OCI-LY7 (cell line): Measurements from ENCODE around the gene RBM14. TPM values are rescaled to one million over a fixed set of nuclear protein-coding genes. Genes with fewer than 3 reads are reported as not detected.

Experiments
- BruUV-seq: library from RNA; stranded (reverse); fragments of 400-500 nt; replicated peaks from 2 replicates; lab custom pipeline; 2021; lab: Mats Ljungman, UMichigan
- CTCF ChIA-PET: fragments of 300-600 bp; sonication (Branson Sonifier 250); formaldehyde crosslinking; loops from one replicate; lab custom pipeline; 2022; ENCODE audit warnings: antibody characterized with exemption; ENCODE audit not compliant: unreplicated experiment; lab: Charles Lee
- POLR2A ChIA-PET: fragments of 300-600 bp; sonication (Branson Sonifier 250); formaldehyde crosslinking; loops from one replicate; lab custom pipeline; 2022; ENCODE audit warnings: antibody characterized with exemption; lab: Charles Lee
- DNase-seq: peaks from one replicate; pipeline ENCODE4 v3.0.0-alpha.2; 2015; ENCODE audit warnings: low spot score
- H2AFZ ChIP-seq: fragments of 200-600 bp; sonication (generic), shearing (Covaris generic); 2 replicates; pipeline ENCODE4 v1.6.1; 2014; ENCODE audit warnings: mild to moderate bottlenecking, antibody characterized with exemption, low read length, moderate library complexity
- H3K27ac ChIP-seq: fragments of 200-600 bp; sonication (generic); 2 replicates; pipeline ENCODE4 v1.5.1; 2014; ENCODE audit warnings: mixed run types, low read depth, mild to moderate bottlenecking, moderate library complexity, low read length, inconsistent platforms; ENCODE audit not compliant: poor library complexity, severe bottlenecking
- H3K36me3 ChIP-seq: fragments of 200-600 bp; sonication (generic); 2 replicates; pipeline ENCODE4 v1.6.1; 2014; ENCODE audit warnings: mild to moderate bottlenecking, antibody characterized with exemption, low read length, moderate library complexity, mixed read lengths; ENCODE audit not compliant: insufficient read depth
- H3K4me1 ChIP-seq: fragments of 200-600 bp; sonication (generic); 2 replicates; pipeline ENCODE4 v1.5.1; 2014; ENCODE audit warnings: mild to moderate bottlenecking, low read length; ENCODE audit not compliant: insufficient read depth, poor library complexity, severe bottlenecking
- H3K4me2 ChIP-seq: fragments of 200-600 bp; sonication (generic); 2 replicates; pipeline ENCODE4 v1.6.1; 2014; ENCODE audit warnings: mild to moderate bottlenecking, low read length
- H3K4me3 ChIP-seq: fragments of 200-600 bp; sonication (generic); 2 replicates; pipeline ENCODE4 v1.5.1; 2014; ENCODE audit warnings: mild to moderate bottlenecking, low read depth, low read length; ENCODE audit not compliant: poor library complexity, severe bottlenecking
- H3K79me2 ChIP-seq: fragments of 200-600 bp; sonication (generic); 2 replicates; pipeline ENCODE4 v1.6.1; 2016; ENCODE audit warnings: low read depth, mild to moderate bottlenecking, low read length, moderate library complexity, mixed read lengths; ENCODE audit not compliant: insufficient read depth
- H3K9me2 ChIP-seq: fragments of 200-600 bp; sonication (generic); 2 replicates; pipeline ENCODE4 v1.6.1; 2016; ENCODE audit warnings: mild to moderate bottlenecking, low read length, mixed read lengths; ENCODE audit not compliant: insufficient read depth
- H3K9me3 ChIP-seq: fragments of 200-600 bp; sonication (generic); 2 replicates; pipeline ENCODE4 v1.6.1; 2014; ENCODE audit warnings: mild to moderate bottlenecking, mixed run types, low read length, mixed read lengths
- H4K20me1 ChIP-seq: fragments of 200-600 bp; sonication (generic); 2 replicates; pipeline ENCODE4 v1.6.1; 2014; ENCODE audit warnings: mild to moderate bottlenecking, antibody characterized with exemption, low read length, moderate library complexity, mixed read lengths; ENCODE audit not compliant: insufficient read depth
- EZH2phosphoT487 ChIP-seq: fragments of 200-600 bp; sonication (generic); IDR thresholded peaks from 2 replicates; pipeline ENCODE4 v1.6.1; 2018; ENCODE audit warnings: low read depth, borderline replicate concordance, mild to moderate bottlenecking, mixed run types, antibody characterized with exemption, low read length, moderate library complexity, mixed read lengths
- intact Hi-C: fragments of 100-400 bp; cut with micrococcal nuclease; formaldehyde crosslinking; loops from one replicate; pipeline ENCODE4 v1.10.0; 2022; ENCODE audit not compliant: unreplicated experiment
- total RNA-seq, 2 experiments: library from RNA; depleted of rRNA in 1 of 2; stranded (reverse); fragments of >200 nt in 1 of 2; shearing (Covaris generic) in 1 of 2; gene quantifications; 2 replicates each; pipeline ENCODE4 v1.2.3, GENCODE V29; 2014 to 2022
- TF ChIP-seq, protein P1 (sequence below): fragments of 200-600 bp; sonication (generic); conservative IDR thresholded peaks from 2 replicates; pipeline ENCODE4 v1.5.1; 2014; ENCODE audit warnings: mild to moderate bottlenecking, antibody characterized with exemption, low read length, moderate library complexity, mixed read lengths

Gene RBM14
- total RNA-seq, 2 experiments from 2014 or later: 94.6 to 243 TPM

DNA sequence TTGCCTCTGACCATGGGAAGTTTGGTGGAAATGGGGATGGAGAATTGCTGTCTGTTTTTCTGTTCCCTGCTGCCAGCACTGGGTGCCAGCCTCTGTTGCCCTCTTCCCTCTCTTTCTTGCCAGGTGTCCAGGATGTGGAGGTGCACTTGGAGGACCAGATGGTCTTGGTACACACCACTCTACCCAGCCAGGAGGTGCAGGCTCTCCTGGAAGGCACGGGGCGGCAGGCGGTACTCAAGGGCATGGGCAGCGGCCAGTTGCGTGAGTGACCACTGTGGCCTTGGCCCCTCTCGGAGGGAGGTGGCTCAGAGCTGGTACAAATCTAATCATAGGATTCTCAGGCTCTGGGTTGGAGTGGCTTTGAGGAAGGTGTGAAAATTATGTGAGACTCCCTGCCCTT, 17.4 kb upstream of the RBM14 start:
- Histone ChIP-seq H3K27ac (no peak overlapping the region), H3K4me1 (peaks cover 41% of the 10 kb centered on the region), H3K4me2 (no peak overlapping the region), H2AFZ (no peak overlapping the region), H3K9me2 (no peaks in the 10 kb centered on the region), H3K9me3 (no peaks in the 10 kb centered on the region), H3K79me2 (no peaks in the 10 kb centered on the region), H3K36me3 (peaks cover 19% of the 10 kb centered on the region), H3K4me3 (no peak overlapping the region), H4K20me1 (no peaks in the 10 kb centered on the region)
- no peak for DNase-seq
- ChIA-PET CTCF (no interaction called here), POLR2A (interaction anchor here (0.8 kb wide), 1 partner anchor 12 kb away, joined by 3 read pairs; no protein-coding TSS in a partner anchor)
- no TSS peak for BruUV-seq
- no peak for TF ChIP-seq EZH2phosphoT487
- TF ChIP-seq, protein P1, sequence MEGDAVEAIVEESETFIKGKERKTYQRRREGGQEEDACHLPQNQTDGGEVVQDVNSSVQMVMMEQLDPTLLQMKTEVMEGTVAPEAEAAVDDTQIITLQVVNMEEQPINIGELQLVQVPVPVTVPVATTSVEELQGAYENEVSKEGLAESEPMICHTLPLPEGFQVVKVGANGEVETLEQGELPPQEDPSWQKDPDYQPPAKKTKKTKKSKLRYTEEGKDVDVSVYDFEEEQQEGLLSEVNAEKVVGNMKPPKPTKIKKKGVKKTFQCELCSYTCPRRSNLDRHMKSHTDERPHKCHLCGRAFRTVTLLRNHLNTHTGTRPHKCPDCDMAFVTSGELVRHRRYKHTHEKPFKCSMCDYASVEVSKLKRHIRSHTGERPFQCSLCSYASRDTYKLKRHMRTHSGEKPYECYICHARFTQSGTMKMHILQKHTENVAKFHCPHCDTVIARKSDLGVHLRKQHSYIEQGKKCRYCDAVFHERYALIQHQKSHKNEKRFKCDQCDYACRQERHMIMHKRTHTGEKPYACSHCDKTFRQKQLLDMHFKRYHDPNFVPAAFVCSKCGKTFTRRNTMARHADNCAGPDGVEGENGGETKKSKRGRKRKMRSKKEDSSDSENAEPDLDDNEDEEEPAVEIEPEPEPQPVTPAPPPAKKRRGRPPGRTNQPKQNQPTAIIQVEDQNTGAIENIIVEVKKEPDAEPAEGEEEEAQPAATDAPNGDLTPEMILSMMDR: no peak
- intact Hi-C loops: no loop called here

DNA sequence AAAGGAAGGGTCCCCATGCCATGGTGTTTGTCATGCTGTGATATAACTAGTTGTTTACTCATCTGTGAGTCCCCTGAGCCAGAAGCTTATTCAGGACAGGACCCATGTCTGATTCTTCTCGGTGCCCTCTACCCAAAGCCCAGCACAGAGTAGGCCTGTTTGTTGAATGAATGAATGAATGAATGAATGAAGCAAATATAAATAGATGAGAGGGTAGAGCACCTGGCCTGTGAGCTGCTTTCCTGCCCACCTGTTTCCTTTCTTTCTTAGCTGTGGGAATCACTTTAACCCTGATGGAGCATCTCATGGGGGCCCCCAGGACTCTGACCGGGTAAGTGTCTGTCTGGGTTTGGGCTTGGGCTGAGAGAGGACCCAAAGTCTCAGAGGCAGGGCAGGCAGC, 16.2 kb upstream of the RBM14 start:
- intact Hi-C loops: no loop called here
- Histone ChIP-seq H2AFZ (no peak overlapping the region), H3K27ac (peak overlapping the region; percentile 30), H3K9me2 (no peaks in the 10 kb centered on the region), H3K4me1 (peaks cover 32% of the 10 kb centered on the region), H3K4me2 (peak overlapping the region; percentile 49), H3K9me3 (no peaks in the 10 kb centered on the region), H3K4me3 (no peak overlapping the region), H4K20me1 (no peaks in the 10 kb centered on the region), H3K36me3 (peaks cover 19% of the 10 kb centered on the region), H3K79me2 (no peaks in the 10 kb centered on the region)
- BruUV-seq: no TSS peak
- ChIA-PET POLR2A (interaction anchor here (0.6 to 1.3 kb wide), 2 partner anchors 17 to 513 kb away, joined by 3 read pairs; no protein-coding TSS in a partner anchor), CTCF (no interaction called here)
- TF ChIP-seq EZH2phosphoT487: no peak
- DNase-seq: no peak

DNA sequence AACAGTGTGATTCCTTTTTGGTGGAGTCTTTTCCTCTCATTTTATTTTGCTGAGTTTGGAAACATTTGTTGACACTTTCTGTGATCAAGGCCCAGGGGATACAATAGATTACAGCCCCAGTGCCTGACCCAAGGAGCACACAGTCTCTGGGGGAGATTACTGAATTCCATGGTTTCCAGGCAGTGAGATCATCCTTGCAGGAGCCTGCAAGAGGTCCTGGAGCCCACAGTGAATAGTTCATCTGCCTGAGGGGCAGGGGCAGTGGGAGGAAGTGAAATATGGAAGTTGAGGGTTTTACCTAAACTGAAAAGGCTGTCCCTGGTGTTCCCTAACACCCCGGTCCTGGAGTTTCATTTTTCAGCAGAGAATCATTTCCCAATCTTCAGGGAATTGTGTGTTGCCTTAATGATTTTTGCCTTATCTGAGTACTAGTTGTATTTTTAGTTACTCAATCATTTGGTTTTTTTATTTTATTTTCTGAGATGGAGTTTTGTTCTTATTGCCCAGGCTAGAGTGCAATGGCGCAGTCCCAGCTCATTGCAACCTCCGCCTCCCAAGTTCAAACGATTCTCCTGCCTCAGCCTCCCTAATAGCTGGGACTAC, 15.7 kb upstream of the RBM14 start:
- TF ChIP-seq, protein P1: no peak
- no peak for TF ChIP-seq EZH2phosphoT487
- no TSS peak for BruUV-seq
- ChIA-PET POLR2A (interaction anchor here (0.6 to 1.3 kb wide), 3 partner anchors 16 to 512 kb away, joined by 3 read pairs; no protein-coding TSS in a partner anchor), CTCF (no interaction called here)
- H3K36me3 ChIP-seq: peaks cover 24% of the 10 kb centered on the region
- peak overlapping the region; percentile 30 for H3K27ac ChIP-seq
- intact Hi-C loops: no loop called here
- peaks cover 27% of the 10 kb centered on the region for H3K4me1 ChIP-seq
- H3K4me2 ChIP-seq: peak overlapping the region; percentile 49
- H3K9me2 ChIP-seq: no peaks in the 10 kb centered on the region
- H2AFZ ChIP-seq: no peak overlapping the region
- H3K79me2 ChIP-seq: no peaks in the 10 kb centered on the region
- H4K20me1 ChIP-seq: no peaks in the 10 kb centered on the region
- no peak for DNase-seq
- no peaks in the 10 kb centered on the region for H3K9me3 ChIP-seq
- no peak overlapping the region for H3K4me3 ChIP-seq
